Endodermal cell (in vitro differentiated cells): Measurements from ENCODE around the gene EXOC3L2. TPM values are rescaled to one million over a fixed set of nuclear protein-coding genes. Genes with fewer than 3 reads are reported as not detected.

Experiments used
- DNase-seq: peaks from one replicate; pipeline ENCODE4 v3.0.0-alpha.2; 2017
- H3K27ac ChIP-seq: 2 replicates; pipeline ENCODE4 v1.5.1; 2013; ENCODE audit warnings: mild to moderate bottlenecking, low read depth, low read length, moderate library complexity
- H3K27me3 ChIP-seq: 2 replicates; pipeline ENCODE4 v1.6.1; 2013; ENCODE audit warnings: mild to moderate bottlenecking, low read length, moderate library complexity; ENCODE audit not compliant: insufficient read depth, control insufficient read depth, poor library complexity, severe bottlenecking
- H3K36me3 ChIP-seq: 2 replicates; pipeline ENCODE4 v1.7.0; 2013; ENCODE audit warnings: mild to moderate bottlenecking, low read length, moderate library complexity; ENCODE audit not compliant: control insufficient read depth, insufficient read depth
- H3K4me1 ChIP-seq: one replicate; pipeline ENCODE4 v1.7.0; 2013; ENCODE audit warnings: low read length; ENCODE audit not compliant: control insufficient read depth, insufficient read depth
- H3K4me3 ChIP-seq: 2 replicates; pipeline ENCODE4 v1.5.1; 2013; ENCODE audit warnings: mild to moderate bottlenecking, low read length, moderate library complexity
- H3K9ac ChIP-seq: 2 replicates; pipeline ENCODE4 v1.6.1; 2013; ENCODE audit warnings: mild to moderate bottlenecking, low read length, moderate library complexity; ENCODE audit not compliant: poor library complexity, severe bottlenecking; ENCODE audit errors: extremely low read depth
- H3K9me3 ChIP-seq: 2 replicates; pipeline ENCODE4 v1.6.1; 2013; ENCODE audit warnings: mild to moderate bottlenecking, low read length, moderate library complexity; ENCODE audit not compliant: control insufficient read depth
- H3K27ac Mint-ChIP-seq: 2 replicates; pipeline ENCODE4 v1.8.0; 2020; ENCODE audit warnings: mixed read lengths
- H3K27me3 Mint-ChIP-seq: 2 replicates; pipeline ENCODE4 v1.8.0; 2021; ENCODE audit warnings: mild to moderate bottlenecking, mixed read lengths; ENCODE audit not compliant: insufficient read depth
- H3K36me3 Mint-ChIP-seq: 2 replicates; pipeline ENCODE4 v1.8.0; 2020; ENCODE audit warnings: low read depth, mixed read lengths
- H3K4me1 Mint-ChIP-seq: 2 replicates; pipeline ENCODE4 v1.8.0; 2020; ENCODE audit warnings: mixed read lengths
- H3K4me3 Mint-ChIP-seq: 2 replicates; pipeline ENCODE4 v1.8.0; 2020; ENCODE audit warnings: mild to moderate bottlenecking, moderate library complexity, mixed read lengths
- H3K9me3 Mint-ChIP-seq: 2 replicates; pipeline ENCODE4 v1.8.0; 2020; ENCODE audit warnings: mild to moderate bottlenecking, mixed read lengths
- CTCF ChIP-seq: fragments of 200-600 bp; sonication (generic); conservative IDR thresholded peaks from 2 replicates; pipeline ENCODE4 v1.5.0; 2021; ENCODE audit warnings: antibody characterized with exemption, mild to moderate bottlenecking
- WGBS, 2 experiments: methylation state at CpG; one replicate each; pipeline versions ENCODE4 v1.1.5 to v1.1.7; 2013; ENCODE audit warnings: missing lambda C conversion rate in 2 of 2, mixed read lengths in 1 of 2; ENCODE audit not compliant: insufficient coverage in 1 of 2, insufficient read length in 1 of 2; 5-methylcytosine and 5-hydroxymethylcytosine counted together
- total RNA-seq, 2 donors: library from RNA; stranded (reverse); fragmentation: NEBNext Ultra II Directional in 1 of 2; extraction: Animal tissue kit (Norgen Biotek cat#: 25700) in 1 of 2; gene quantifications; 2 replicates in 1 of 2; 3 replicates in 1 of 2; pipeline ENCODE4 v1.2.1, GENCODE V29; 2021

EXOC3L2 gene
- total RNA-seq, 2 donors from 2014 or later = 0.11 TPM; not detected in 1

DNA sequence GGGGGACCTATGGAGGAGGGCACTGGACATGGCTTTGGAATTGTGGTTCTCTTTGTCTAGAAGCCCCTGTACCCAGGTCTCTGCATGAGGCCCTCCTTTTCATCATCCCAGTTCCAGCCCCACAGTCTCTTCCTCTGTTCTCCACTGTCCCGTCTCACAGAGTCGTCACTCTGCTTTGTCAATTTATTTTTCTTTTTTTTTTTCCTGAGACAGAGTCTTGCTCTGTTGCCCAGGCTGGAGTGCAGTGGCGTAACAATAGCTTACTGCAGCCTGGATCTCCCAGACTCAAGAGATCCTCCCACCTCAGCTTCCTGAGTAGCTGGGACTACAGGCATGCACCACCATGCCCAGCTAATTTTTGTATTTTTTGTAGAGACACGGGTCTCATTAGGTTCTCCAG is 619 bp upstream of the EXOC3L2 start:
- H3K27me3 Mint-ChIP-seq = peaks cover 38% of the 10 kb centered on the region
- Histone ChIP-seq H3K4me3 (no peak overlapping the region), H3K9me3 (no peaks in the 10 kb centered on the region), H3K36me3 (no peaks in the 10 kb centered on the region), H3K4me1 (peaks cover 3% of the 10 kb centered on the region), H3K27ac (no peak overlapping the region), H3K27me3 (no peaks in the 10 kb centered on the region), H3K9ac (no peak overlapping the region)
- no peak for TF ChIP-seq CTCF
- no peaks in the 10 kb centered on the region for H3K36me3 Mint-ChIP-seq
- H3K4me3 Mint-ChIP-seq = no peak overlapping the region
- peaks cover 7% of the 10 kb centered on the region for H3K4me1 Mint-ChIP-seq
- DNase-seq = no peak
- WGBS, 2 experiments = 88 to 89% methylated on average over 4 of the region's 4 CpGs
- H3K27ac Mint-ChIP-seq = no peak overlapping the region
- no peaks in the 10 kb centered on the region for H3K9me3 Mint-ChIP-seq

DNA sequence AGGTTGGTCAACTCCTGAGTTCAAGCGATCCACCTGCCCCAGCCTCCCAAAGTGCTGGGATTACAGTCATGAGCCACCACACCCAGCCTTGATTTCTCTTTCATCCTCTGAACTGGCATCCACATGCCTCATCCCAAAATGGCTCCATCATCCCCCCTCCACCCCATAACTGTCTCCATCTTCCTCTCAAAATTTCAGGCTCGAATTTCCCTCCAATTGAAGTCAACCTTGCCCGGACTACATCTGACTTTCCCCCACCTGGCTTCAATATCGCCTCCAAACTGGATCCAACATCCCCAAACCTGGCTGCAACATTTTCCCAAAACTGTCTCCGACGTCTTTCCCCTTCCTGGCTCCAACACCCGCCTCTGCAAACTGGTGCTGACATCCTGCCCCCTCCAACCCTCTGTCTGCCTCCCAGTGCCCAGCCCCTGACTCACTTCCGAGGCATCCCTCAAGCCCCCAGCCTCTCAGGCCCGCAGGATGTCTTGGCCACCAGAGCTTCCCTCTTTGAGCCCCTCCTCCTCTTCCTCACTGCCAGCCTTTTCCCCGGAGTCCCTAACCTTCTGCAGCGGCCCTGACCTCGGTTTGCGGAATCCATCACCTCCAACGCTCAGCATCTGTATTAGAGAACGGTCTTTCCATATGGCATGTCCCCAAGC is 943 bp downstream of the EXOC3L2 start:
- H3K4me3 ChIP-seq = no peak overlapping the region
- no peaks in the 10 kb centered on the region for H3K36me3 ChIP-seq
- no peak for DNase-seq
- Mint-ChIP-seq H3K27me3 (peaks cover 35% of the 10 kb centered on the region), H3K4me1 (peaks cover 5% of the 10 kb centered on the region), H3K4me3 (no peak overlapping the region), H3K36me3 (no peaks in the 10 kb centered on the region), H3K9me3 (no peaks in the 10 kb centered on the region), H3K27ac (no peak overlapping the region)
- TF ChIP-seq CTCF = no peak
- no peaks in the 10 kb centered on the region for H3K27me3 ChIP-seq
- H3K9ac ChIP-seq = no peak overlapping the region
- 70 to 79% methylated on average over 13 to 15 of the region's 15 CpGs for WGBS, 2 experiments
- peaks cover 3% of the 10 kb centered on the region for H3K4me1 ChIP-seq
- no peak overlapping the region for H3K27ac ChIP-seq
- no peaks in the 10 kb centered on the region for H3K9me3 ChIP-seq

DNA sequence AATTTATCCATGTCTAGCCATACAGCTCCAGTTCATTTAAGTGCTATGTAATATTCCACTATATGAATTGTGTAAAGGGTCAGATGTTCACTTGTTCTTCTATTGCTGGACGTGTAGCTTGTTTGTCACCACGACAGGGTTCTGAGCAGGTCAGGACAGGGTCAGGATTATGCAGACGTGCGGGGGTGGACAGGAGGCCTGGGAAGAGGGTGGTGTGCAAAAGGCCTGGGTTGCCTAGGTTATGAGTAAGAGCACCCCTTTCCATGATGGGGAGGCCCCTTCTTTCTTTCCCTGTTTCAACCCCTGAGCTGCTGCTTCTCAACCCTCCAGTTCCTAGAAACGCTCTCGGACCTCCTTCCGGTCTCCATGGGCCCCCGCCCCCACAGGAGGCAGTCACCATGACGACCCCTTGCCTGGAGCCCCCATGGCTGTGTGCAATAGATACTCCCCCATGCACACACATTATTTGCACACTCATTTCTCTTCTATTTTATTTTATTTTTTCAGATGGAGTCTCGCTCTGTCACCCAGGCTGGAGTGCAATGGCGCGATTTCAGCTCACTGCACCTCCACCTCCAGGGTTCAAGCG is 2.0 kb downstream of the EXOC3L2 start:
- H3K9me3 Mint-ChIP-seq = no peaks in the 10 kb centered on the region
- no peaks in the 10 kb centered on the region for H3K9me3 ChIP-seq
- 88 to 91% methylated on average over 10 to 13 of the region's 13 CpGs for WGBS, 2 experiments
- H3K27ac ChIP-seq = no peak overlapping the region
- no peak for TF ChIP-seq CTCF
- H3K4me3 Mint-ChIP-seq = no peak overlapping the region
- H3K27ac Mint-ChIP-seq = no peak overlapping the region
- H3K36me3 ChIP-seq = no peaks in the 10 kb centered on the region
- no peak for DNase-seq
- H3K4me1 Mint-ChIP-seq = peaks cover 5% of the 10 kb centered on the region
- H3K9ac ChIP-seq = no peak overlapping the region
- no peaks in the 10 kb centered on the region for H3K36me3 Mint-ChIP-seq
- peaks cover 3% of the 10 kb centered on the region for H3K4me1 ChIP-seq
- no peaks in the 10 kb centered on the region for H3K27me3 ChIP-seq
- H3K27me3 Mint-ChIP-seq = peaks cover 39% of the 10 kb centered on the region
- no peak overlapping the region for H3K4me3 ChIP-seq
